ENCODE measurements around the gene ALG10B. TPM values are rescaled to one million over a fixed set of nuclear protein-coding genes. Genes with fewer than 3 reads are reported as not detected.
A peak's percentile ranks its signal among the peaks of the same experiment; 100 is the strongest.
"Not testable (repeated sequence)": the region's sequence is repeated elsewhere in the genome, so short reads cannot be mapped to it uniquely, and the experiment has no call there.

ALG10B gene
- total and polyA plus RNA-seq, 2 experiments from 2014 or later: 1.1 to 5.9 TPM

DNA sequence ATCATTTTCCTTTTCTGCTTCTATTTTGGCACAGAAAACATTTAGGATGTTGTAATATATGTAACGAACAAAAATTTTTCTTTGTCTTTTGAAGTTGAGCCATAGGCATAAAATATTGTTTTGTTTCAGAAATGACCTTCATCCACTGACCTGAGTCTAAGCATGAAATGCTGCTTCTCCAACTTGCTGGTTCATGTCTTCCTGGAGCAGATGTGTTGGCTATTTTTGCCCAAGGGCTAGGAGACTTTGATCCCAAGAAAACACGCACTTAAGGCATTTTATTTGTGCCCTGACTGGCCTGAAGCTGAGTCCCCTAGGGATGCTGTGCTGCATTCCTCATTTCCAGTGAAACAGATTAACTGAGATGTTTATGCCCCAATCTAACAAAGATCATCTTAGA lies 27.2 kb upstream of the ALG10B start:
- no peak overlapping the region for H3K27ac ChIP-seq
- H3K4me3 ChIP-seq: no peak overlapping the region
- H3K36me3 ChIP-seq: no peaks in the 10 kb centered on the region
- H3K27me3 ChIP-seq: no peaks in the 10 kb centered on the region
- H3K9me3 ChIP-seq (ENCODE audit: low read depth): no peaks in the 10 kb centered on the region
- no peak for DNase-seq (ENCODE audit: low read depth in 1 of 2, low spot score in 1 of 2)
- no peaks in the 10 kb centered on the region for H3K4me1 ChIP-seq (ENCODE audit: low read depth)
- TF ChIP-seq, protein P1, sequence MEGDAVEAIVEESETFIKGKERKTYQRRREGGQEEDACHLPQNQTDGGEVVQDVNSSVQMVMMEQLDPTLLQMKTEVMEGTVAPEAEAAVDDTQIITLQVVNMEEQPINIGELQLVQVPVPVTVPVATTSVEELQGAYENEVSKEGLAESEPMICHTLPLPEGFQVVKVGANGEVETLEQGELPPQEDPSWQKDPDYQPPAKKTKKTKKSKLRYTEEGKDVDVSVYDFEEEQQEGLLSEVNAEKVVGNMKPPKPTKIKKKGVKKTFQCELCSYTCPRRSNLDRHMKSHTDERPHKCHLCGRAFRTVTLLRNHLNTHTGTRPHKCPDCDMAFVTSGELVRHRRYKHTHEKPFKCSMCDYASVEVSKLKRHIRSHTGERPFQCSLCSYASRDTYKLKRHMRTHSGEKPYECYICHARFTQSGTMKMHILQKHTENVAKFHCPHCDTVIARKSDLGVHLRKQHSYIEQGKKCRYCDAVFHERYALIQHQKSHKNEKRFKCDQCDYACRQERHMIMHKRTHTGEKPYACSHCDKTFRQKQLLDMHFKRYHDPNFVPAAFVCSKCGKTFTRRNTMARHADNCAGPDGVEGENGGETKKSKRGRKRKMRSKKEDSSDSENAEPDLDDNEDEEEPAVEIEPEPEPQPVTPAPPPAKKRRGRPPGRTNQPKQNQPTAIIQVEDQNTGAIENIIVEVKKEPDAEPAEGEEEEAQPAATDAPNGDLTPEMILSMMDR (IDR thresholded peaks at IDR 0.05; ENCODE audit: low read depth, low read length): no peak

DNA sequence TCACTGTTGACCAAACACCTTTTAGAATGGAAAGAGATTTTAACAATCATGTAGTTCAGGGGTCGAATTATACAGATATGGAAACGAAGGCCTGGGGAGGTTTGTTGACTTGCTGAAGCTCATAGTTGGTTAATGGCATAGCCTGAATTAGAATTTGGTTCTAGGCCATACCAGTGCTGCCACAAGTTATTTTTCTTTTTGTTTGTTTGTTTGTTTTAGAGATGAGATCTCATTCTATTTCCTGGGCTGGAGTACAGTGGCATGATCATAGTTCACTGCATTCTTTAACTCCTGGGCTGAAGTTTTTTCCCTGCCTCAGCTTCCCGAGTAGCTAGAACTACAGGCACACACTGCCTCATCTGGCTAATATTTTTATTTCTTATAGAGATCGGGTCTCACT lies 25.4 kb upstream of the ALG10B start:
- no peak for DNase-seq (ENCODE audit: low read depth in 1 of 2, low spot score in 1 of 2)
- TF ChIP-seq, protein P1 (IDR thresholded peaks at IDR 0.05; ENCODE audit: low read depth, low read length): no peak
- no peaks in the 10 kb centered on the region for H3K36me3 ChIP-seq
- H3K9me3 ChIP-seq (ENCODE audit: low read depth): no peaks in the 10 kb centered on the region
- H3K4me1 ChIP-seq (ENCODE audit: low read depth): no peaks in the 10 kb centered on the region
- H3K27me3 ChIP-seq: no peaks in the 10 kb centered on the region
- no peak overlapping the region for H3K27ac ChIP-seq
- H3K4me3 ChIP-seq: no peak overlapping the region

DNA sequence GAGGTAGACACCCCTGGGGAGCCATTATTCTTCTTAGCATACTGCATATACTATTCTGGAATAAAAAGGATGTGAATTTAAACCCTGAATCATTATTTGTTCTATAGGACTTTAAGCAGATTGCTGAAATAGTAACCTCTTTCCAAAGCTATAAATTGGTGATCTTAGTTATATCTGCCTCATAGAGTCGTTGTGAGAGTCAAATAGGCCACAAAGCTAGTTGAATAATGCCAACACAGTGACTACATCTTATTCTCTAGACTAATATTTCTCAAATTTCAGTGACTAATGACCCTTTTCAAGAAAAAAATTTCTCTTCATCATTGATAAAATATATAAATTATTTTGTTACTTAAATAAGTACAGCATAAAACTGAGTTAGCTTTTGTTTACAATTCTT lies 13.6 kb upstream of the ALG10B start:
- not testable (repeated sequence) for H3K36me3 ChIP-seq; H3K4me3 ChIP-seq; H3K27me3 ChIP-seq; H3K27ac ChIP-seq; H3K9me3 ChIP-seq (ENCODE audit: low read depth); DNase-seq (ENCODE audit: low read depth in 1 of 2, low spot score in 1 of 2); H3K4me1 ChIP-seq (ENCODE audit: low read depth)

DNA sequence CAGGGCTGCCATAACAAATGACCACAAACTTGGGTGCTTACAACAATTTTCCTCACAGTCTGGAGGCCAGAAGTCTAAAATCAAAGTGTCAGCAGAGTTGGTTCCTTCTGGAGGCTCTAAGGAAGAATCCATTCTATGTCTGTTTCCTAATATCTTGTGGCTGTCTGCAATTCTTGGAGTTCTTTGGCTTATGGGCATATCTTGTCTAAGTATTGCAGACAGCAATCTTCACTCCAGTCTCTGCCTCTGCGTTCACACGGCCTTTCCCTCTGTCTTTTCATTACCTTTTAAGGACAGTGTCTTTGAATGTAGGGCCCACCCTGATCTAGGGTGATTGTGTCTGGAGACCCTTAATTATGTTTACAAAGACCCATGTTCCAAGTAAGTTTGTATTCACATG lies 5.4 kb downstream of the ALG10B start:
- H3K27ac ChIP-seq, H3K36me3 ChIP-seq: not testable (repeated sequence)

DNA sequence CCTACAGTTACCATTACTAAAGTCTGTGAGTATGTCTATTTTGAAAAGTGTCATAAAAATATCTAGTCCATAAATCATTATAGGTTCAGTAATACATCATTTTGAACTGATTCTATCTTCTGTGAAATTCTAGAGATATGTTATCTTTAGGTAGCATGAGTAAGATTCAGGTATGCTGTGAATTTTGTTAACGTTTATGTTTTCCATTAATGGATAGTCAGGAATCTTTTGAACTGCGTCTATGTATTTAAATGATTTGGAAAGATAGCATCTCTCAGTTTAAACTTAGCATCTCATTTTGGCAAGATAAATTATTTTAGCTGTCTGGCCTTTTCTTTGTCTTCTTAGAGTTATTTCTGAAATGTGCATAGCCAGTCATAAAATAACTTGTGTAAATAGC lies 8.3 kb downstream of the ALG10B start:
- no peak overlapping the region for H3K4me3 ChIP-seq
- H3K27me3 ChIP-seq: no peaks in the 10 kb centered on the region
- H3K9me3 ChIP-seq (ENCODE audit: low read depth): no peaks in the 10 kb centered on the region
- H3K27ac ChIP-seq: no peak overlapping the region
- H3K36me3 ChIP-seq: no peaks in the 10 kb centered on the region
- TF ChIP-seq, protein P1 (IDR thresholded peaks at IDR 0.05; ENCODE audit: low read depth, low read length): no peak
- H3K4me1 ChIP-seq (ENCODE audit: low read depth): no peaks in the 10 kb centered on the region
- DNase-seq (ENCODE audit: low read depth in 1 of 2, low spot score in 1 of 2): no peak

More for the DNA sequence above, 5.4 kb downstream of the ALG10B start:
- H3K4me1 ChIP-seq (ENCODE audit: low read depth); DNase-seq (ENCODE audit: low read depth in 1 of 2, low spot score in 1 of 2); H3K27me3 ChIP-seq; H3K4me3 ChIP-seq; H3K9me3 ChIP-seq (ENCODE audit: low read depth): not testable (repeated sequence)

DNA sequence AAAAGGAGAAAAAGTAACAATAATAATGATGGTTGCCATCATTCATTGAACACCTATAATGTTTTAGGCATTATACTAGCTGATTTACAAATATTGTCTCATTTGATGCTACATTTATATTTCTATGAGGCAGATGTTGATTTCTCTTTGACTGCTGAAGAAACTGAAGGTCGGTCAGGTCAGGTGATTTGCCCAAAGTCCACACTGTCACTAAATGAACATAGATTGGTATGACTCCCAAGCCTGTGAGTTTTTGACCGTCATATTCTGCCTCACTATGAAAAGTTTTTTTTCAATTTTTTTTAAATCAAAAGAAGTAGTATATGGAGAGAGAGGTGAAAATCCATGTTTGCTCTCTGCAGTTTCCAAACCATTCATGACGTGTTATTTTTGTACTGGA lies 10.8 kb downstream of the ALG10B start:
- H3K27ac ChIP-seq: no peak overlapping the region
- no peak for DNase-seq (ENCODE audit: low read depth in 1 of 2, low spot score in 1 of 2)
- no peaks in the 10 kb centered on the region for H3K36me3 ChIP-seq
- no peak overlapping the region for H3K4me3 ChIP-seq
- TF ChIP-seq, protein P1 (IDR thresholded peaks at IDR 0.05; ENCODE audit: low read depth, low read length): no peak
- H3K4me1 ChIP-seq (ENCODE audit: low read depth): no peaks in the 10 kb centered on the region
- no peaks in the 10 kb centered on the region for H3K9me3 ChIP-seq (ENCODE audit: low read depth)
- H3K27me3 ChIP-seq: no peaks in the 10 kb centered on the region

DNA sequence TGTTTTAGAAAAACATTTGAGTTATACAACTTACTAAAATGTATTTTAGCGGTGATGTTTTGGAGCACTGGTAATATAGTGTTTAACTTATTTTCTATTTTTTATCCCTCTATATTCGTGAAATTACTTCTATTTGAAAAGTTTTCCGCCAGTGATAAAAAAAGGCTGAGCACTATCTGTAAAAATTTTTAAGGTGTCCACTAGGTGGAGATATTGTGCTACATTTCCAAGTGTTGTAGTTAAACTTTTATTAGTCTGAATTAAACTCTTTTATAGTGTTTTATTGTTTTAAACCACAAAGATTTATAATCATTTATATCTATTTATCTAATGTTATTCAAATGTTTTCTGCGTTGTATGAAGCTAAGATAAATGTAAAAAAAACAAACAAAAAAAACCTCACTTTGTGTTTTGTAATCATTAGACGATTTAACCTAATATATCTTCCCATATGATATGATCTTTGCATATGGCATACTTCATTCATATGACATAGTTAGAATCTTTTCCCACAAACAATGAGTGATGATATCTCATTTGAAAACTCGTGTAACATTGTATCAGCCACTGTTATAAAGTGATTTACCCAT lies 11.8 kb downstream of the ALG10B start:
- TF ChIP-seq, protein P1 (IDR thresholded peaks at IDR 0.05; ENCODE audit: low read depth, low read length): peak; percentile 46
- DNase-seq (ENCODE audit: low read depth in 1 of 2, low spot score in 1 of 2): peak; percentile 37 to 53
- Histone ChIP-seq H3K36me3 (no peaks in the 10 kb centered on the region), H3K9me3 (ENCODE audit: low read depth) (no peaks in the 10 kb centered on the region), H3K27me3 (no peaks in the 10 kb centered on the region), H3K4me3 (no peak overlapping the region), H3K27ac (no peak overlapping the region), H3K4me1 (ENCODE audit: low read depth) (no peaks in the 10 kb centered on the region)

DNA sequence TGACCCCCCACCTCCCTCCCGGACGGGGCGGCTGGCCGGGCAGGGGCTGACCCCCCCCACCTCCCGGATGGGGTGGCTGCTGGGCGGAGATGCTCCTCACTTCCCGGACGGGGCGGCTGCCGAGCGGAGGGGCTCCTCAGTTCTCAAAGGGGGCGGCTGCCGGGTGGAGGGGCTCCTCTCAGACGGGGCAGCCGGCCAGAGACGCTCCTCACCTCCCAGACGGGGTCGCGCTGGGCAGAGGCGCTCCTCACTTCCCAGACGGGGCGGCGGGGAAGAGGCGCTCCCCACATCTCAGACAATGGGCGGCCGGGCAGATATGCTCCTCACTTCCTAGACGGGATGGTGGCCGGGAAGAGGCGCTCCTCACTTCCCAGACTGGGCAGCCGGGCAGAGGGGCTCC lies 13.8 kb downstream of the ALG10B start:
- not testable (repeated sequence) for H3K27me3 ChIP-seq; H3K4me1 ChIP-seq (ENCODE audit: low read depth); H3K4me3 ChIP-seq; H3K9me3 ChIP-seq (ENCODE audit: low read depth); DNase-seq (ENCODE audit: low read depth in 1 of 2, low spot score in 1 of 2); H3K27ac ChIP-seq; H3K36me3 ChIP-seq

Measured in cardiac muscle cell (in vitro differentiated cells and primary cell).